Measurements from ENCODE around the gene MOK. TPM values are rescaled to one million over a fixed set of nuclear protein-coding genes. Genes with fewer than 3 reads are reported as not detected.
"Not testable (repeated sequence)": the region's sequence is repeated elsewhere in the genome, so short reads cannot be mapped to it uniquely, and the experiment has no call there.

Gene MOK
- total RNA-seq, 4 donors from 2014 or later = 27.6 to 29.3 (median 28.8) TPM

DNA sequence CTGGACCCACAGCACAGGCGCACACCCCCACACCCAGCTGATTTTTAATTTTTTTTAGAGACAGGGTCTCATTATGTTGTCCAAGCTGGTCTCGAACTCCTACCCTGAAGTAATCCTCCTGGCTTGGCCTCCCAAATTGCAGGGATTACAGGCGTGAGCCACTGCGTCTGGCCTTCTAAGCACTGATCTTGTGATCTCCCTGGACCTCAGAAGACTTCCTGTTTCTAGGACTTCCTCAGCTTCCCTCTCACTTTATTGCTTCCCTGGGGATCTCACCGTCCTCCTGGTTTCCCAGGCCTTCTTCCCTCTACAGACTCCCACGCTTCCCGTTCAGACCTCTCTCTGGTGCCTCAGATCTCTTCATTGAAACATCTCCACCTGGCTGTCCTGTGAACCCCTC, 28.4 kb upstream of the MOK start:
- Histone ChIP-seq H3K36me3 (peaks cover 0 to 71% (median 0%) of the 10 kb centered on the region in 3 donors), H3K4me1 (no peaks in the 10 kb centered on the region), H3K4me3 (no peak overlapping the region), H3K27me3 (no peaks in the 10 kb centered on the region), H3K27ac (no peak overlapping the region), H3K9me3 (no peaks in the 10 kb centered on the region)
- DNase-seq (ENCODE audit: low spot score in 2 of 2) = no peak
- 78 to 89% methylated on average over 7 of the region's 7 CpGs for WGBS, 2 donors
- TF ChIP-seq POLR2A (IDR thresholded peaks at IDR 0.05) (no peak), EP300 (IDR thresholded peaks at IDR 0.05) (no peak)
- TF ChIP-seq, protein P1, sequence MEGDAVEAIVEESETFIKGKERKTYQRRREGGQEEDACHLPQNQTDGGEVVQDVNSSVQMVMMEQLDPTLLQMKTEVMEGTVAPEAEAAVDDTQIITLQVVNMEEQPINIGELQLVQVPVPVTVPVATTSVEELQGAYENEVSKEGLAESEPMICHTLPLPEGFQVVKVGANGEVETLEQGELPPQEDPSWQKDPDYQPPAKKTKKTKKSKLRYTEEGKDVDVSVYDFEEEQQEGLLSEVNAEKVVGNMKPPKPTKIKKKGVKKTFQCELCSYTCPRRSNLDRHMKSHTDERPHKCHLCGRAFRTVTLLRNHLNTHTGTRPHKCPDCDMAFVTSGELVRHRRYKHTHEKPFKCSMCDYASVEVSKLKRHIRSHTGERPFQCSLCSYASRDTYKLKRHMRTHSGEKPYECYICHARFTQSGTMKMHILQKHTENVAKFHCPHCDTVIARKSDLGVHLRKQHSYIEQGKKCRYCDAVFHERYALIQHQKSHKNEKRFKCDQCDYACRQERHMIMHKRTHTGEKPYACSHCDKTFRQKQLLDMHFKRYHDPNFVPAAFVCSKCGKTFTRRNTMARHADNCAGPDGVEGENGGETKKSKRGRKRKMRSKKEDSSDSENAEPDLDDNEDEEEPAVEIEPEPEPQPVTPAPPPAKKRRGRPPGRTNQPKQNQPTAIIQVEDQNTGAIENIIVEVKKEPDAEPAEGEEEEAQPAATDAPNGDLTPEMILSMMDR (IDR thresholded peaks at IDR 0.05) = no peak

DNA sequence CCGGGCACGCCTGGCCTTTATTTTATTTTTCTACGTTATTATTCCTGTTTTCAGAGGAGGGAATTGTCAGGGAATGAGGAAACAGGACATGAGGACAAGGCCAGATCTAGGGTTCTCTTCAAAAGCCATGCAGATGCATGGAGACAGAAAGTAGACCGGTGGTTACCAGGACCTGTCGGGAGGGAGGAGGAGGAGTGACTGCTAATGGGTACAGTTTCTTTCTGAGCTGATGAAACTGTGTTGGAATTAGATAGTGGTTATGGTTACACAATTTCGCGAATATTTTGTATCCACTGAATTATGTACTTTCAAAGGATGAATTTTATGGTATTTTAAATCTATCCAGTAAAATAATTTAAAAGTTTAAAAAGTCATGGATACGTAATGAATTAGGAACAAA, 25.8 kb upstream of the MOK start:
- no peaks in the 10 kb centered on the region for H3K9me3 ChIP-seq
- no peak overlapping the region for H3K4me3 ChIP-seq
- WGBS, 2 donors = 93 to 95% methylated on average over 8 of the region's 8 CpGs
- H3K4me1 ChIP-seq = no peaks in the 10 kb centered on the region
- no peak overlapping the region for H3K27ac ChIP-seq
- H3K27me3 ChIP-seq = no peaks in the 10 kb centered on the region
- peaks cover 0 to 56% (median 0%) of the 10 kb centered on the region in 3 donors for H3K36me3 ChIP-seq
- TF ChIP-seq POLR2A (IDR thresholded peaks at IDR 0.05) (no peak), EP300 (IDR thresholded peaks at IDR 0.05) (no peak)
- TF ChIP-seq, protein P1 (IDR thresholded peaks at IDR 0.05) = no peak
- no peak for DNase-seq (ENCODE audit: low spot score in 2 of 2)

DNA sequence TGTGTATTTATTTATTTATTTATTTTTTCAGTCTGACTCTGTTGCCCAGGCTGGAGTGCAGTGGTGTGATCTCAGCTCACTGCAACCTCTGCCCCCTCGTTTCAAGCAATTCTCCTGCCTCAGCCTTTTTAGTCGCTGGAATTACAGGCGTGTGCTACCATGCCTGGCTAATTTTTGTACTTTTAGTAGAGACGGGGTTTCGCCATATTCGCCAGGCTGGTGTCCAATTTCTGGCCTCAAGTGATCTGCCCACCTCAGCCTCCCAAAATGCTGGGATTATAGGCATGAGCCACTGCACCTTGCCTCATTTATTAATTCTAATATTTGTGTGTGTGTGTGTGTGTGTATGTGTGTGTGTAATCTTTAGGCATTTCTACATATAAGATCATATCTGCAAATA, 24.4 kb upstream of the MOK start:
- not testable (repeated sequence) for H3K4me3 ChIP-seq; H3K27me3 ChIP-seq; H3K27ac ChIP-seq; H3K9me3 ChIP-seq; H3K4me1 ChIP-seq; DNase-seq (ENCODE audit: low spot score in 2 of 2)
- WGBS, 2 donors = 81 to 89% methylated on average over 6 of the region's 6 CpGs
- peaks cover 0 to 47% (median 0%) of the 10 kb centered on the region in 3 donors for H3K36me3 ChIP-seq

DNA sequence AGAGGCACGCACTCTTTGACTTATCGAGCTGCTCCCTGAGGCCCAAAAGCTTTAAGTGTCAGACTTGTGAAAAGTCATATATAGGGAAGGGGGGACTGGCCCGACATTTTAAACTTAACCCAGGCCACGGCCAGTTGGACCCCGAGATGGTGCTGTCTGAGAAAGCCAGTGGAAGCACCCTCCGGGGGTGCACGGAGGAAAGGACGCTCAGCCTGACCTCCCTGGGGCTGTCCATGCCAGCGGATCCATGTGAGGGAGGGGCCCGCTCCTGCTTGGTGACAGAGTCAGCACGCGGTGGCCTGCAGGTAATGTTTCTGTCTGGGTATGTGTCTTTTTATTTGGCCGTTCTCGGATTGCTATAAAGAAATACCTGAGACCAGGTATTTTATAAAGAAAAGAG, 21.6 kb upstream of the MOK start:
- TF ChIP-seq, protein P1 (IDR thresholded peaks at IDR 0.05) = no peak
- TF ChIP-seq EP300 (IDR thresholded peaks at IDR 0.05) = no peak
- no peak for TF ChIP-seq POLR2A (IDR thresholded peaks at IDR 0.05)
- Histone ChIP-seq H3K9me3 (no peaks in the 10 kb centered on the region), H3K27me3 (no peaks in the 10 kb centered on the region), H3K4me3 (no peak overlapping the region), H3K4me1 (peaks cover 0 to 14% (median 4%) of the 10 kb centered on the region in 4 donors), H3K36me3 (peaks cover 0 to 19% (median 0%) of the 10 kb centered on the region in 3 donors), H3K27ac (no peak overlapping the region)
- DNase-seq (ENCODE audit: low spot score in 2 of 2) = no peak
- WGBS, 2 donors = 89 to 90% methylated on average over 14 of the region's 14 CpGs

DNA sequence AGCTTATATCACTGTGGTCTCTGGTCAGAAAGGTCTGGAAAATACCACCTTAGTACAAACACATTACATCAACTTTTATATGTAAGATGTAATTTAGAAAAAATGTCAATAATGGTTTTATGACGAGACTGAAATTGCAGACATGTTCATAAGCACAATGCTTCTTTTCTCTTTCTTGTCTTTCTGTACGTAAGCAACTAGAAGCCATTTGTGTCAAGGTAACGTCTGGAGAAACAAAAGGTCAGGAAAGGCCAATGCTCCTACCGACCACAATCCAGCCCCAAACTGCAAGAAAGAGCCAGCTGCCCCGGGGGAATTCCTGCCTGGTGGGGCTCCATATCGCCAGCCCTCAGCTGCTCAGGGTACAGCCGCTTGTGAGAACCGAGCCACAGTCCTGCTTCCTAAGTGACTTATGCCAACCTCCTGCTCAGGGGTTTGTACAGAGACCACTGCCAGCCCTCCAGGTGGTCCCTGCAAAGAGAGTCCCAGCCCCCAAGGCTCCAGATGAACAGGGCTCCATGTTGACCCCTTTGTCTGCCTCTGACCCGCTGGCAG, 20.9 kb upstream of the MOK start:
- no peaks in the 10 kb centered on the region for H3K27me3 ChIP-seq
- TF ChIP-seq, protein P1 (IDR thresholded peaks at IDR 0.05) = no peak
- TF ChIP-seq EP300 (IDR thresholded peaks at IDR 0.05) (no peak), POLR2A (IDR thresholded peaks at IDR 0.05) (no peak)
- no peaks in the 10 kb centered on the region for H3K9me3 ChIP-seq
- peaks cover 0 to 15% (median 0%) of the 10 kb centered on the region in 3 donors for H3K36me3 ChIP-seq
- H3K4me1 ChIP-seq = peaks cover 0 to 22% (median 5%) of the 10 kb centered on the region in 4 donors
- no peak for DNase-seq (ENCODE audit: low spot score in 2 of 2)
- no peak overlapping the region for H3K27ac ChIP-seq
- H3K4me3 ChIP-seq = no peak overlapping the region
- 47 to 52% methylated on average over 9 of the region's 9 CpGs for WGBS, 2 donors

Measured in tibial nerve (tissue), 4 donors.